ENCODE data around the gene AMOT.

GRCh38 chrX:112846187-112846586 lies 5.6 kb upstream of the AMOT start:
- TF ChIP-seq POLR2AphosphoS5 (IDR thresholded peaks at IDR 0.05; ENCODE audit: low read depth, low read length) (no peak), SIN3A (IDR thresholded peaks at IDR 0.05; ENCODE audit: borderline replicate concordance, insufficient read depth, low read depth, low read length) (no peak)
- TF ChIP-seq, protein P1, sequence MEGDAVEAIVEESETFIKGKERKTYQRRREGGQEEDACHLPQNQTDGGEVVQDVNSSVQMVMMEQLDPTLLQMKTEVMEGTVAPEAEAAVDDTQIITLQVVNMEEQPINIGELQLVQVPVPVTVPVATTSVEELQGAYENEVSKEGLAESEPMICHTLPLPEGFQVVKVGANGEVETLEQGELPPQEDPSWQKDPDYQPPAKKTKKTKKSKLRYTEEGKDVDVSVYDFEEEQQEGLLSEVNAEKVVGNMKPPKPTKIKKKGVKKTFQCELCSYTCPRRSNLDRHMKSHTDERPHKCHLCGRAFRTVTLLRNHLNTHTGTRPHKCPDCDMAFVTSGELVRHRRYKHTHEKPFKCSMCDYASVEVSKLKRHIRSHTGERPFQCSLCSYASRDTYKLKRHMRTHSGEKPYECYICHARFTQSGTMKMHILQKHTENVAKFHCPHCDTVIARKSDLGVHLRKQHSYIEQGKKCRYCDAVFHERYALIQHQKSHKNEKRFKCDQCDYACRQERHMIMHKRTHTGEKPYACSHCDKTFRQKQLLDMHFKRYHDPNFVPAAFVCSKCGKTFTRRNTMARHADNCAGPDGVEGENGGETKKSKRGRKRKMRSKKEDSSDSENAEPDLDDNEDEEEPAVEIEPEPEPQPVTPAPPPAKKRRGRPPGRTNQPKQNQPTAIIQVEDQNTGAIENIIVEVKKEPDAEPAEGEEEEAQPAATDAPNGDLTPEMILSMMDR (IDR thresholded peaks at IDR 0.05): no peak
- TF ChIP-seq, protein P2, sequence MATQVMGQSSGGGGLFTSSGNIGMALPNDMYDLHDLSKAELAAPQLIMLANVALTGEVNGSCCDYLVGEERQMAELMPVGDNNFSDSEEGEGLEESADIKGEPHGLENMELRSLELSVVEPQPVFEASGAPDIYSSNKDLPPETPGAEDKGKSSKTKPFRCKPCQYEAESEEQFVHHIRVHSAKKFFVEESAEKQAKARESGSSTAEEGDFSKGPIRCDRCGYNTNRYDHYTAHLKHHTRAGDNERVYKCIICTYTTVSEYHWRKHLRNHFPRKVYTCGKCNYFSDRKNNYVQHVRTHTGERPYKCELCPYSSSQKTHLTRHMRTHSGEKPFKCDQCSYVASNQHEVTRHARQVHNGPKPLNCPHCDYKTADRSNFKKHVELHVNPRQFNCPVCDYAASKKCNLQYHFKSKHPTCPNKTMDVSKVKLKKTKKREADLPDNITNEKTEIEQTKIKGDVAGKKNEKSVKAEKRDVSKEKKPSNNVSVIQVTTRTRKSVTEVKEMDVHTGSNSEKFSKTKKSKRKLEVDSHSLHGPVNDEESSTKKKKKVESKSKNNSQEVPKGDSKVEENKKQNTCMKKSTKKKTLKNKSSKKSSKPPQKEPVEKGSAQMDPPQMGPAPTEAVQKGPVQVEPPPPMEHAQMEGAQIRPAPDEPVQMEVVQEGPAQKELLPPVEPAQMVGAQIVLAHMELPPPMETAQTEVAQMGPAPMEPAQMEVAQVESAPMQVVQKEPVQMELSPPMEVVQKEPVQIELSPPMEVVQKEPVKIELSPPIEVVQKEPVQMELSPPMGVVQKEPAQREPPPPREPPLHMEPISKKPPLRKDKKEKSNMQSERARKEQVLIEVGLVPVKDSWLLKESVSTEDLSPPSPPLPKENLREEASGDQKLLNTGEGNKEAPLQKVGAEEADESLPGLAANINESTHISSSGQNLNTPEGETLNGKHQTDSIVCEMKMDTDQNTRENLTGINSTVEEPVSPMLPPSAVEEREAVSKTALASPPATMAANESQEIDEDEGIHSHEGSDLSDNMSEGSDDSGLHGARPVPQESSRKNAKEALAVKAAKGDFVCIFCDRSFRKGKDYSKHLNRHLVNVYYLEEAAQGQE (IDR thresholded peaks at IDR 0.05; ENCODE audit: insufficient read depth in 1 of 2, low read depth in 2 of 2, low read length in 1 of 2): no peak

All from Panc1 (cell line).